Stimulated activated CD8-positive, alpha-beta memory T cell treated with anti-CD3 and anti-CD28 coated beads, Interleukin-15, amount 100 ng/mL, for 24 hours (primary cell): Measurements from ENCODE around the gene AP1S3.
A peak's percentile ranks its signal among the peaks of the same experiment; 100 is the strongest.
"Not testable (repeated sequence)": the region's sequence is repeated elsewhere in the genome, so short reads cannot be mapped to it uniquely, and the experiment has no call there.

Experiments
- DNase-seq: peaks from one replicate; pipeline ENCODE4 v3.0.0-alpha.2; 2020; ENCODE audit warnings: low read depth

AP1S3 gene

GRCh38 chr2:223837287-223838061, at the start of gene AP1S3:
Gene AP1S3 (minus strand): TSS chr2:223837582. CDS start chr2:223837450, 132 bp downstream.
- peak; percentile 31 for DNase-seq

- DNase-seq = no peak
Measured at GRCh38 chr2:223887127-223887526, 49.7 kb upstream of the AP1S3 start.

GRCh38 chr2:223886726-223887125, 49.3 kb upstream of the AP1S3 start:
- no peak for DNase-seq

- DNase-seq = no peak
Measured at GRCh38 chr2:223884399-223884798, 47.0 kb upstream of the AP1S3 start.

GRCh38 chr2:223882715-223883114, 45.3 kb upstream of the AP1S3 start:
- no peak for DNase-seq

GRCh38 chr2:223880796-223881195, 43.4 kb upstream of the AP1S3 start:
- no peak for DNase-seq

GRCh38 chr2:223877721-223878410, 40.5 kb upstream of the AP1S3 start:
- no peak for DNase-seq

GRCh38 chr2:223873672-223874071, 36.3 kb upstream of the AP1S3 start:
- DNase-seq = no peak

- not testable (repeated sequence) for DNase-seq
Measured at GRCh38 chr2:223872772-223873171, 35.4 kb upstream of the AP1S3 start.

GRCh38 chr2:223871661-223872060, 34.3 kb upstream of the AP1S3 start:
- not testable (repeated sequence) for DNase-seq

GRCh38 chr2:223870840-223871611, 33.6 kb upstream of the AP1S3 start:
- DNase-seq = no peak

GRCh38 chr2:223868005-223868404, 30.6 kb upstream of the AP1S3 start:
- no peak for DNase-seq

GRCh38 chr2:223865907-223866508, 28.6 kb upstream of the AP1S3 start:
- DNase-seq = no peak

- no peak for DNase-seq
Measured at GRCh38 chr2:223865124-223865523, 27.7 kb upstream of the AP1S3 start.

- no peak for DNase-seq
Measured at GRCh38 chr2:223863491-223863890, 26.1 kb upstream of the AP1S3 start.

GRCh38 chr2:223860809-223861738, 23.7 kb upstream of the AP1S3 start:
- DNase-seq = no peak

GRCh38 chr2:223859070-223859469, 21.7 kb upstream of the AP1S3 start:
- no peak for DNase-seq

- no peak for DNase-seq
Measured at GRCh38 chr2:223856584-223856983, 19.2 kb upstream of the AP1S3 start.

- DNase-seq = no peak
Measured at GRCh38 chr2:223856021-223856420, 18.6 kb upstream of the AP1S3 start.

- DNase-seq = no peak
Measured at GRCh38 chr2:223855426-223855825, 18.0 kb upstream of the AP1S3 start.

- no peak for DNase-seq
Measured at GRCh38 chr2:223854741-223855140, 17.4 kb upstream of the AP1S3 start.
